GOT3 (cell line): ENCODE measurements around the gene TNFSF13.
"Not testable (repeated sequence)": the region's sequence is repeated elsewhere in the genome, so short reads cannot be mapped to it uniquely, and the experiment has no call there.

ENCODE experiments used
- DNase-seq: peaks from one replicate; lab custom pipeline; 2025; ENCODE audit warnings: mixed read lengths; lab: John Stamatoyannopoulos, UW

Gene TNFSF13

GRCh38 chr17:7591596-7591995 lies 33.0 kb downstream of the TNFSF13 start:
- no peak for DNase-seq

- no peak for DNase-seq
Measured at GRCh38 chr17:7592422-7593021, 34.0 kb downstream of the TNFSF13 start.

- DNase-seq = no peak
Measured at GRCh38 chr17:7593296-7593695, 34.7 kb downstream of the TNFSF13 start.

GRCh38 chr17:7597561-7597960 lies 39.0 kb downstream of the TNFSF13 start:
- DNase-seq = not testable (repeated sequence)

- no peak for DNase-seq
Measured at GRCh38 chr17:7606280-7606679, 47.7 kb downstream of the TNFSF13 start.

GRCh38 chr17:7610641-7611040 lies 52.1 kb downstream of the TNFSF13 start:
- DNase-seq = no peak
